Measurements from ENCODE around the gene NFKB2.

DNA sequence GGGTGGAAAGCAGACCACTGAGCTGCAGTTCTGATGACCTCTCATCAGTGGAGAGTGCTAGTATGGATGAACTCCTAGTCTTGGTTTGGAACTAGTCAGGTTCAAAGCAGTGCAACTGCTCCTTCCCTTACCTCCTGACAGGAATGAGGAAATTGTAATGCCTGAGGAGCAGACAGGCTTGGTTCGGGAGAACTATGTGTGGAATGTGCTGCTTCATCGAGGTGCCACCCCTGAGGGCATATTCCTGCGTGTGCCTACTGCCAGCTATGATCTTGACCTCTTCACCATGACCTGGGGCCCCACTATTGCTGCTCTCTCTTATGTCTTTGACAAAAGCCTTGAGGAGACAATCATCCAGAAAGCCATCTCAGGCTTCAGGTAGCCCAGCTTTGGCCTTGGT is 27.4 kb upstream of the NFKB2 start:
- TF ChIP-seq POLR2A (IDR thresholded peaks at IDR 0.05) (no peak), CTCF (IDR thresholded peaks at IDR 0.05) (no peak)
